Measurements from ENCODE around the gene MTG1. TPM values are rescaled to one million over a fixed set of nuclear protein-coding genes. Genes with fewer than 3 reads are reported as not detected.

Gene MTG1
- total and polyA plus RNA-seq, 10 of the 15 experiments (the other 5 are each of a cell fraction or from before 2014, with no cell fraction given) = 6.2 to 104 (median 62.5) TPM

GRCh38 chr10:133401500-133401899 lies 7.5 kb downstream of the MTG1 start:
- in situ Hi-C loops (cut with MboI) (no loop called here), intact Hi-C loops (cut with micrococcal nuclease; ENCODE audit: unreplicated experiment) (no loop called here)
- DNase-seq (ENCODE audit: low read depth, low spot score) (no peak), FAIRE-seq (no peak), ATAC-seq (peak; percentile 7)
- 66% methylated on average over 12 of the region's 12 CpGs for WGBS (ENCODE audit: insufficient coverage, insufficient replicate concordance, low lambda C conversion rate, missing lambda C conversion rate)
- no peaks in the 10 kb centered on the region for H3K27me3 ChIP-seq (replicated peaks in 1 of 2; ENCODE audit: control insufficient read depth in 2 of 2, insufficient read depth in 2 of 2, low read length in 1 of 2)
- H3K9ac ChIP-seq (ENCODE audit: control insufficient read depth, insufficient read depth, low read length) = no peak overlapping the region
- peaks cover 32% of the 10 kb centered on the region for H3K4me1 ChIP-seq (ENCODE audit: control insufficient read depth, insufficient read depth, low read length)
- peaks cover 10% of the 10 kb centered on the region for H3K79me2 ChIP-seq (ENCODE audit: control insufficient read depth, insufficient read depth, low read length)
- peaks cover 13 to 19% of the 10 kb centered on the region in 2 experiments; a peak in 3 of 4 replicates for H3K36me3 ChIP-seq (ENCODE audit: control insufficient read depth in 2 of 2, insufficient read depth in 2 of 2, low read length in 1 of 2)
- TF ChIP-seq MTA2 (IDR thresholded peaks at IDR 0.05; ENCODE audit: low read depth) (no peak), HSF1 (IDR thresholded peaks at IDR 0.05; ENCODE audit: low read depth, low read length) (no peak), CHD4 (IDR thresholded peaks at IDR 0.05) (no peak), TCF12 (IDR thresholded peaks at IDR 0.05; ENCODE audit: low read depth, low read length) (no peak), RUNX3 (IDR thresholded peaks at IDR 0.05; ENCODE audit: low read length) (no peak)
- H2AFZ ChIP-seq (ENCODE audit: control insufficient read depth, low read depth, low read length) = no peak overlapping the region
- POLR2A ChIA-PET = interaction anchor here (0.7 to 1.8 kb wide), 3 partner anchors 11 to 124 kb away, joined by 4 to 17 read pairs (median 5); no protein-coding TSS in a partner anchor
- CTCF ChIA-PET = interaction anchor here (0.7 to 1.3 kb wide), 4 partner anchors 14 to 95 kb away, joined by 3 to 7 read pairs (median 4); no protein-coding TSS in a partner anchor
- SMC1A ChIA-PET (ENCODE audit: uncharacterized antibody, unreplicated experiment) = interaction anchor here (1.0 to 2.7 kb wide), 6 partner anchors 11 to 72 kb away, joined by 3 to 21 read pairs (median 4); no protein-coding TSS in a partner anchor
- H3K27ac ChIP-seq (ENCODE audit: control insufficient read depth, insufficient read depth) = peak overlapping the region; percentile 92
- H3K4me3 ChIP-seq = no peak overlapping the region; the same call in 1 of the 2 replicates
- H3K4me2 ChIP-seq (ENCODE audit: control insufficient read depth, insufficient read depth) = peak overlapping the region; percentile 100
- H3K9me3 ChIP-seq (replicated peaks; ENCODE audit: control insufficient read depth, insufficient read depth, low read length) = no peaks in the 10 kb centered on the region
- H4K20me1 ChIP-seq (ENCODE audit: control insufficient read depth, insufficient read depth) = peaks cover 3% of the 10 kb centered on the region; the same call in 1 of the 2 replicates
- RAD21 ChIA-PET (ENCODE audit: unreplicated experiment) = interaction anchor here (0.8 to 1.3 kb wide), 6 partner anchors 11 to 72 kb away, joined by 3 to 16 read pairs (median 4); partner anchors contain the start of genes FUOM and PAOX
- BruUV-seq (replicated peaks) = no TSS peak
